ENCODE data around the gene SUSD3. TPM values are rescaled to one million over a fixed set of nuclear protein-coding genes. Genes with fewer than 3 reads are reported as not detected.

SUSD3 gene
- total RNA-seq, 1 experiment from 2014 or later = not detected

Other genes with a start within 250 kb of the SUSD3 start
- gene ZNF484, start 180.7 kb upstream of the SUSD3 start, total RNA-seq (2014; rRNA removed; shearing (Covaris generic)) = 18.2 and 21.6 TPM in 2 replicates
- 0.56 and 0.65 TPM in 2 replicates for gene FGD3, start 111.2 kb upstream of the SUSD3 start, total RNA-seq (2014; rRNA removed; shearing (Covaris generic))
- 36.9 and 41.6 TPM in 2 replicates for gene CARD19, start 37.5 kb downstream of the SUSD3 start, total RNA-seq (2014; rRNA removed; shearing (Covaris generic))
- 24.6 and 27.1 TPM in 2 replicates for gene NINJ1, start 75.5 kb downstream of the SUSD3 start, total RNA-seq (2014; rRNA removed; shearing (Covaris generic))
- not detected in 2 replicates for gene WNK2, start 125.4 kb downstream of the SUSD3 start, total RNA-seq (2014; rRNA removed; shearing (Covaris generic))